Activated CD4-positive, CD25-positive, alpha-beta regulatory T cell treated with anti-CD3 and anti-CD28 coated beads, Interleukin-2, amount 50 U/mL, for 24 hours (primary cell): ENCODE results near the gene KHDC1L.
A peak's percentile ranks its signal among the peaks of the same experiment; 100 is the strongest.
"Not testable (repeated sequence)": the region's sequence is repeated elsewhere in the genome, so short reads cannot be mapped to it uniquely, and the experiment has no call there.

Experiments
- ATAC-seq, 2 donors: fragments of 150-1000 bp; cut with Tn5 transposase; one replicate each; pipeline ENCODE4 v1.10.0; 2021; ENCODE audit warnings: mild to moderate bottlenecking in 1 of 2, moderate library complexity in 1 of 2

Gene KHDC1L

GRCh38 chr6:73225396-73225795 is at the start of gene KHDC1L:
TSS of gene KHDC1L (minus strand) at chr6:73225496. CDS start at chr6:73225408, 88 bp downstream.
- ATAC-seq = no peak

GRCh38 chr6:73269296-73269695 is 44.0 kb upstream of the KHDC1L start:
- ATAC-seq = not testable (repeated sequence)

- ATAC-seq = not testable (repeated sequence)
Observed at GRCh38 chr6:73268896-73269295, 43.6 kb upstream of the KHDC1L start.

- ATAC-seq = no peak
Observed at GRCh38 chr6:73264446-73264845, 39.1 kb upstream of the KHDC1L start.

GRCh38 chr6:73263570-73263909 is 38.2 kb upstream of the KHDC1L start:
- peak in 1 of 2 donors; percentile 4 for ATAC-seq

GRCh38 chr6:73262671-73263569 is 37.6 kb upstream of the KHDC1L start, which contains the start of gene KHDC1:
TSS of gene KHDC1 (minus strand) at chr6:73263196. CDS start at chr6:73242517, 20,679 bp downstream.
- ATAC-seq = peak; percentile 90

GRCh38 chr6:73258721-73259120 is 33.4 kb upstream of the KHDC1L start:
- no peak for ATAC-seq

- not testable (repeated sequence) for ATAC-seq
Observed at GRCh38 chr6:73254323-73254722, 29.0 kb upstream of the KHDC1L start.

GRCh38 chr6:73252703-73253102 is 27.4 kb upstream of the KHDC1L start:
- no peak for ATAC-seq

- ATAC-seq = no peak
Observed at GRCh38 chr6:73250016-73250415, 24.7 kb upstream of the KHDC1L start.

- no peak for ATAC-seq
Observed at GRCh38 chr6:73248192-73248903, 23.1 kb upstream of the KHDC1L start.

GRCh38 chr6:73242001-73242400 is 16.7 kb upstream of the KHDC1L start:
- no peak for ATAC-seq

- no peak for ATAC-seq
Observed at GRCh38 chr6:73240730-73241129, 15.4 kb upstream of the KHDC1L start.

- no peak for ATAC-seq
Observed at GRCh38 chr6:73236144-73236750, 11.0 kb upstream of the KHDC1L start.

GRCh38 chr6:73234733-73235132 is 9.4 kb upstream of the KHDC1L start:
- ATAC-seq = no peak

GRCh38 chr6:73233971-73234370 is 8.7 kb upstream of the KHDC1L start:
- ATAC-seq = not testable (repeated sequence)

GRCh38 chr6:73233048-73233447 is 7.8 kb upstream of the KHDC1L start:
- ATAC-seq = no peak

GRCh38 chr6:73231986-73232391 is 6.7 kb upstream of the KHDC1L start:
- peak in 1 of 2 donors; percentile 30 for ATAC-seq

GRCh38 chr6:73227606-73228255 is 2.4 kb upstream of the KHDC1L start:
- ATAC-seq = no peak

- ATAC-seq = no peak
Observed at GRCh38 chr6:73216859-73217258, 8.4 kb downstream of the KHDC1L start.

GRCh38 chr6:73209117-73209516 is 16.2 kb downstream of the KHDC1L start:
- ATAC-seq = no peak

- ATAC-seq = no peak
Observed at GRCh38 chr6:73207221-73207837, 18.0 kb downstream of the KHDC1L start.
